Measurements from ENCODE around the gene PANK2. TPM values are rescaled to one million over a fixed set of nuclear protein-coding genes. Genes with fewer than 3 reads are reported as not detected.

Gene PANK2
- total and polyA plus RNA-seq, 2 experiments from 2014 or later: 36.1 to 72.0 TPM

- no peak for TF ChIP-seq ZNF462 (CRISPR knock-in tag; IDR thresholded peaks at IDR 0.05)
- no peak for TF ChIP-seq EZH2phosphoT487 (IDR thresholded peaks at IDR 0.05; ENCODE audit: unreplicated experiment)
- no peak for TF ChIP-seq STAT1 (IDR thresholded peaks at IDR 0.05; ENCODE audit: unreplicated experiment)
- TF ChIP-seq POLR2AphosphoS5 (IDR thresholded peaks at IDR 0.05; ENCODE audit: low read depth): no peak
- no peak for TF ChIP-seq CREB1 (CRISPR knock-in tag; IDR thresholded peaks at IDR 0.05; ENCODE audit: low read depth)
- no peak for TF ChIP-seq CTCF (conservative IDR thresholded peaks at IDR 0.05; ENCODE audit: low read depth in 2 of 2)
- H3F3A ChIP-seq (replicated peaks; ENCODE audit: low read depth): no peaks in the 10 kb centered on the region
- no peak overlapping the region for H2AFZ ChIP-seq
- H3K9me2 ChIP-seq (ENCODE audit: insufficient read depth): no peaks in the 10 kb centered on the region
- DNase-seq (ENCODE audit: low spot score) (no peak), ATAC-seq (no peak)
- H3K27ac ChIP-seq (ENCODE audit: low read depth): no peak overlapping the region
- H3K36me3 ChIP-seq (ENCODE audit: insufficient read depth): no peaks in the 10 kb centered on the region
- H3K4me2 ChIP-seq: no peak overlapping the region
- Mint-ChIP-seq H3K4me3 (no peak overlapping the region), H3K36me3 (ENCODE audit: low read depth) (peaks cover 8% of the 10 kb centered on the region; the same call in 2 of the 3 replicates), H3K4me1 (no peaks in the 10 kb centered on the region), H3K9me3 (no peaks in the 10 kb centered on the region), H3K27me3 (ENCODE audit: insufficient read depth, low read depth, poor library complexity) (peaks cover 7% of the 10 kb centered on the region), H3K27ac (no peak overlapping the region)
- H3K27me3 ChIP-seq (ENCODE audit: insufficient read depth): no peaks in the 10 kb centered on the region
- H3K79me2 ChIP-seq (replicated peaks; ENCODE audit: insufficient read depth): no peaks in the 10 kb centered on the region
- no peaks in the 10 kb centered on the region for H3K4me1 ChIP-seq (ENCODE audit: insufficient read depth)
- H3K4me3 ChIP-seq: no peak overlapping the region
- no peaks in the 10 kb centered on the region; the same call in none of the 2 replicates for H4K20me1 ChIP-seq (replicated peaks; ENCODE audit: insufficient read depth)
These were observed 48.4 kb downstream of the PANK2 start for GRCh38 chr20:3937618-3938017.

All from GM23338 (cell line).